GM19239 (cell line): ENCODE results near the gene SRSF8.
"Not testable (repeated sequence)": the region's sequence is repeated elsewhere in the genome, so short reads cannot be mapped to it uniquely, and the experiment has no call there.

Source experiments
- DNase-seq: peaks from one replicate; pipeline ENCODE4 v3.0.0; 2011; ENCODE audit warnings: low spot score; ENCODE audit not compliant: insufficient read length
- FAIRE-seq: peaks from 2 replicates; lab custom pipeline; 2011; peaks lifted over from hg19 to GRCh38; lab: Jason Lieb, UNC

Gene SRSF8

DNA sequence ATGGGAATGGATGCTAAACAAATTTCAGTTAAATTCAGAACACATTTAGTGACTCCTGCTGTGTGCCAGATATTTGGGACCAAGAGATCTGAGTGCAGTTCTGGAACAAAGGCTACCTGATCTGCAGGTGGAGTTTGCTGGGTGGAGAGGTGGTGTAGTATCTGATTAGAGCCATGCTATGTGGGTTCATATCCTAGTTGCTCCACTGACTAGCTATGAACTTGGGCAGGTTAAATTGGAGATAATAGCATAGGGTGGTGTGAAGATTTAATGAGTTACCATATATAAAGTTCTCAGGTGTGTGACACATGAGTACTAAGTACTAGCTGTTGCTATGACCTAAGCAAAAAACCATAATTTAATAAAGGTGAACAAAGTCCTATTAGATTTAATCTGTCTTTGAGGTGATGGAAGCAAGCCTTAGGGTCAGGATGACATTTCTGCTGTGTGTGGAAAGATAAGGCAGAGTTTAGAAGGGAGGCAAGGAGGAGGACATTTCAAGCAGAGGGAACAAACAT lies 25.0 kb downstream of the SRSF8 start:
- DNase-seq (no peak), FAIRE-seq (peak; percentile 39)

DNA sequence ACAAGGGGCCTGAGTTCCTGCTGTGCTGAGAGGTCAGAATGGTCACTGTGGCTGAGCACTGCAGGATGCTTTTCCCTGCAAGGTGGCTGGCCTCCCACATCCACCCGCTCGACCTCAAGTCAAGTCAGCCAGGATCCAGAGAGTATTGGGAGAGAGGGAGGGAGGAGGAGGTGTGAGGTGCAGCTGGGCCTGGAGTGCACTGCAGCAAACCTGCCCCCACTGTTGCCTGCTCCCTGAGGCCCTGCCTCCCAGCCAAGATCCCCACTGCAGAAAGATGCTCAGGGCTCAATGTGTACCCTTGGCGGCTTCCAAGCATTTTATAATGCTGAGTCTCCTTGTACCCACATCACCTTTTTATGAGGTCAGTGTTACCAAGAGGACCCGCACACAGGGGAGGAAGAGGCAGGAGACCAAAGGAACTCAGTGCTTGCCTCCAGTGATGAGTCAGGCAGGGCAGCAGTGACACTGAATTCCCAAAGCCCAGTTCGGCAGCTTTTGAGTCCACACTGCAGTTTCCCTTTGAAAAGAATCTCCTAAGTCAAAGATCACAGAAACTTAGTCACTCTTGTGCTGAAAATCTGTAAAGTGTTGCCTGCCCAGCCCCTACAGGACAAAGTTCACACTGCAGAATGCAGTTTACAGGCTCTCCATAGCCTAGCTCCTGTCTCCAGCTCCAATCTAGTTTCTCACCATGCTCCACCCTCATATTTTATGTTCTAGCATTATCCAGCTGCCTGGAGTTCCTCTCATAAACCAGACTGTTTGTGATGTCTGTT lies 26.0 kb downstream of the SRSF8 start:
- DNase-seq (no peak), FAIRE-seq (peak; percentile 88)

DNA sequence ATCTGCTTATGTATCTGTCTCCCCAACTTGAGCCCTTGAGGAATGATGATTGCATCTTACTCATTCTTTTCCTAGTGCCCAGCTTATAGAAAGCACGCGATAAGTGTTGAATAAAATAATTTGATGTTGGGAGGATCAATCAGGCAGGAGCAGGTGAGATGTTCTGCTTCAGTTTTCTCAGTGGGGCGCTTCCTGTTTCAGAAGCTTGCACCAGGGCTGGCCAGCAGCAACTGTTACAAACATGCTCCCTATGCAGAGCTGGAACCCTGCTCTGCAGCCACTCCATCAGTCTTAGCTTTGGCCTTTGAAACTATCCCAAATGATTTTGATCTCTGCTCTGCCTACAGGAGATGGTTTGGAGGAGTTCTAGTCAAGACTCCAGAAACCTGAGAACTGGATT lies 26.8 kb downstream of the SRSF8 start:
- peak; percentile 94 for FAIRE-seq
- DNase-seq = no peak

DNA sequence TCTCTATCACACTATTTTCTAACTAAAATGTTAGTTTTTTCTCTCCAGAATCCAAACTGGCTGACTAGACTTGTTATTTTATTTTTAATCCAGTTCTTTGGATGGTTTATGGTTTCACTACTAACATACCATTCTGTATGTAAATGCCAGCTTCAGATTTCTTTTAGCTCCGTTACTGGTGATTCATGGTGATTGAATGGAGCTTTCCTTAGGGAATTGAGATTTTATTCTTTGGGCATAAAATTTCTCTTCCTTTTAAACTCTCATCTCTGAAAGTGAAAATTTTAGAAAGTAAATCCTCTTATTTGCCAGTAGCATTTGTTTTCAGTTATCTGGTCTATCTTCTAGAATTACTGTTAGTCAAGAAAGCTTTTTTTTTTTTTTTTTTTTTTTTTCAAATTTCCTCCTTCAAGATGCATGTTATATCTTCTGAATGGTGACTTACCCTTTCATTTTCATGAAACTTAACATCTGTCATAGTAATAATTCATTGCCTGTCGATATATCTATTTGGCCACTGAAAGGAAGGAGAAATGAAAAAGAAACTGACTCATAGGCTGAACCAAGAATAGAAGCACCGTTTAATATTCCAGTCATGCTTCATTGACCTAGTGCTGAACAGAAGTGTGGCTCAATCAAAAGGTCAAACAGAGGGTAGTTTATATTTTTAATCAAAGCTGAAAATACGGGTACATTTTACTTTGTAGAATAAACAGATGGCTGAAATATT lies 29.3 kb downstream of the SRSF8 start:
- FAIRE-seq = peak; percentile 94
- DNase-seq = peak; percentile 37

DNA sequence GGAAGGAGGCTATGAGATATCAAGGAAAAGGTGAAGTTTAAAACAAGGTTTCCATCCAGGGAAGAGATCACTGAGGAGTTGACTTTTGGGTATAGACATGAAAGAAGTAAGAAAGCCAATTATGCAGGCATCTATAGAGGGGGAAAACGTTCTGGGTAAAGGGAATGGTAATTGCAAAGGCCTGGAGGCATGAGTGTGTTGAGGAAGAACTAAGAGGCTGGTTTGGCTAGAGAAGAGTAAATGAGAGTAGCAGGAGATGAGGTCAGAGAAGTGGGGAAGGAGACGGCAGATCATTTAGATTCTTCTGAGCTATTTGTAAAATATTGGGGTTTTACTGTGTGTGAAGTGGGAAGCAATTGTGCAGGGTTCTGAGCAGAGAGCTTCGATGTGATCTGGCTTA lies 30.5 kb downstream of the SRSF8 start:
- DNase-seq = no peak
- FAIRE-seq = peak; percentile 73

GRCh38 chr11:95098826-95099225 lies 32.1 kb downstream of the SRSF8 start:
- DNase-seq (no peak), FAIRE-seq (no peak)

DNA sequence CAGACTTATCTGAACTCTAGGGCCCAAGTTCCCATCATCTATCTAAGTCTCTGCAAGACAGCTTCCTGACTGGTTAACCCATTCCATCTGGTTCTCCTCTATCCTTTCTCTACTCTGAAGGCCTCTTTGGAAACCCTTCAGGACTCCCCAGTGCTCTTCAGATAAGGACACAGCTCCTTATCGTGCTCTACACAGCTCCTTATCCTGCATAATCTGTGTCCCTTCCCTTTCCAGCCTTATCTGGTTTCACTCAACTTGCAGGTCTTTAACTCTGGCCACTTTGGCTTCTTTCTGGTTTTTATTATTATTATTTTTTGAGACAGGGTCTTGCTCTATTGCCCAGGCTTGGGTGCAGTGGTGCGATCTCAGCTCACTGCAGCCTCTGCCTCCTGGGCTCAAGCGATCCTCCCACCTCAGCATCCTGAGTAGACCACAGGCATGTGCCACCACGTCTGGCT lies 33.5 kb downstream of the SRSF8 start:
- FAIRE-seq (peak; percentile 66), DNase-seq (no peak)

GRCh38 chr11:95100856-95101507 lies 34.3 kb downstream of the SRSF8 start:
- no peak for DNase-seq
- no peak for FAIRE-seq

DNA sequence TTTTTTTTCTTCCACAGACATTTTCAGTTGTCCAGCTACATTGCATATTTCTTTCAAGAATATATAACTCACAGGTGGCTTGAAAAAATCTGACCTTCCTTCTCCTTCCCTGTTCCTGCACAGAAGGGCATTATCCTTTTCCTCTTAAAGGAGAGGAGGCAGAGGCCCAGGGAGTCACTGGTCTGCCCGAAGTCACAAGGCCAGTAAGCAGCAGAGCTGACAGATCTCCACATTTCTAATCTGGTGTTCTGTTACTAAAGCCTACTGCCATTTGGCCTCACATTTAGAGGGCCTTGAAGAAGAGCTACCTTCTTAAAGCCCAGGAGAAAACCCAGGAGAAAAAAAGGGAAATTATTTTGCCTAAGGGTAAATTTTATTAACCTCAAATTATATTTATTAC lies 35.2 kb downstream of the SRSF8 start:
- DNase-seq (no peak), FAIRE-seq (no peak)

DNA sequence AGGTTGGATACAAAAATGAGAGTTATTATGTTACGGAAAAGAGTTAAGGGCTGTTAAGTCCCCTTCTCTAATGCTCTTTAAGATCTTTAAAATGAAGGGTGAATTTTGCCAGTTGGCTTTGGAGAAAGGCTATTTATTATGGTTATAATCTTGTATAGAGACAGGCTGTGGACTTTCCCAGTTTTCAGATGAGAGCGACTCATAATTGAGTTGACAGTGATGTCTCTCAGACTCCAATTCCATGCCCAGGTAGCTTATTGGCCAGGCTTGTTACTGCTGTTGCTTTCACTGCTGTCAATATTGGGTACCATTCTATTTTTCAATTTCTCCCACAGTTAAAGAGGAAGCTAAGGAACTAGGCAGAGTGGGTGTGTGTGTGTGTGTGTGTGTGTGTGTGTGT lies 36.0 kb downstream of the SRSF8 start:
- DNase-seq (no peak), FAIRE-seq (no peak)

- FAIRE-seq (no peak), DNase-seq (no peak)
These were observed 37.0 kb downstream of the SRSF8 start for GRCh38 chr11:95103701-95104100.

DNA sequence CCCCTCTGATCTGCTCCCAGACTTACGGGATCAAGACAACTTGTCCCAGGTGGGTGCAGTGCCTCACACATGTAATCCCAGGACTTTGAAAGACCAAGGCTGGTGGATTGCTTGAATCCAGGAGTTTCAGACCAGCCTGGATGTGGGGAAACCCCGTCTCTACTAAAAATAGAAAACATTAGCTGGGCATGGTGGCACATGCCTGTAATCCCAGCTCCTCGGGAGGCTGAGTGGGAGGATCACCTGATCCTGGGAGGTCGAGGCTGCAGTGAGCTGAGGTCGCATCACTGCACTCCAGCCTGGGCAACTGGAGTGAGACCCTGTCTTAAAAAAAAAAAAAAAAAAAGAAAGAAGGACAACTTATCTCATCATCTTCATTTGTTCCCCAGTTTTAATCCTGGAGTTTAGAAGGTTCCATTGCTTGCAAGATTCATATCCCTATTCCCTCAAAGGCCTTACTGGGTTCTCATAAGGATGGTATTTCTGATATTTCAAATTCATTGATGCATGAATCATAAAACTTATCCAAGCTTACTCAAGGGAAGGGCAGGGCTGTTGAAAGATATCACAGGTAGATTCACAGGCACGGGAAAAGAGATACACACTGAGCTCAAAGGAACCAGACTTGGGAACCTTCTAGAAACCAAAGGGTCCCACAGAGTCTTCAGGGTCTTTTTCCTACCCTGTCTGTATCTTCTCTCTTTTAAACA lies 37.6 kb downstream of the SRSF8 start:
- no peak for FAIRE-seq
- DNase-seq = no peak

- DNase-seq (no peak), FAIRE-seq (no peak)
These were observed 38.1 kb downstream of the SRSF8 start for GRCh38 chr11:95104856-95105255.

- DNase-seq (no peak), FAIRE-seq (no peak)
These were observed 41.5 kb downstream of the SRSF8 start for GRCh38 chr11:95108159-95108611.

DNA sequence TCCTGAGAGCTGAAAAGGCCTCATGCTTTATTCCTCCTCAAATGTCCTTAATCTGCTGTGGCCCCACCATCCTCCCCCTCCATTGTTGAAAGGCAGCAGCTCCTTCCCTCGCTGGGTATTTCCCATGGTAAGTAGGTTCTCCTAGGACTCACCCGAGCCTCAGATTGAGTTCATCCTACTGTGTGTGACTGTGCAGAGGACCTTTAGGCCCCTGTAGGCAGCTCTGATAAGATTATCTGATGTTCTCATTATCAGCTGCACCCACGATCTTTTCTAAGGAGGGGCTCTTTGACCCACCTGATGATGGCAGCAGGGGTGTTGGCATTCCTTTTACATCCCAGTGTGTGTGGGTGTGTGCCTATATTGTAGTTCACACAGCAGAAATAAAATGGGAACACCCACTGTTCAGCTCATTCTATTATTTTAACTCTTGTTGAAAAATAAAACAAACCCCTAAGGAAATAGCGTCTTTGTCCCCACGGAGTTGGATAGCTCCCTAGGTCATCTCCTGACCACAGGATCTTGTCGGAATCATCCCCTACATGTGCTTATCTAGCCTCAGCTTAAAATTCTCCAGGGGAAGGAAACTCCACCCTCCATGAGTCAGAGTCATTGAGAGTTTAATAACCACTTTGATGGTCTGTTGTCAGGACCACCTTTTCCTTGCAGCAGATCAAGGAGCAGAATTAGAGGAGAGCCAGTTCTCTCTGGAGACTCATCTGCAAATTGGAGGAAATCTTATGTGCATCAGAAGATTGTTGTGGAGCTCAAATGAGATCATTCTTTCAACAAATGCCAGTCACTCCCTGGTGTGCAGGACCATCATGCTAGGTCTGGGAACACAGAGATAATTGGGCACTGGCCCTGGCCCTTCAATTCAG lies 42.2 kb downstream of the SRSF8 start:
- FAIRE-seq = no peak
- no peak for DNase-seq

DNA sequence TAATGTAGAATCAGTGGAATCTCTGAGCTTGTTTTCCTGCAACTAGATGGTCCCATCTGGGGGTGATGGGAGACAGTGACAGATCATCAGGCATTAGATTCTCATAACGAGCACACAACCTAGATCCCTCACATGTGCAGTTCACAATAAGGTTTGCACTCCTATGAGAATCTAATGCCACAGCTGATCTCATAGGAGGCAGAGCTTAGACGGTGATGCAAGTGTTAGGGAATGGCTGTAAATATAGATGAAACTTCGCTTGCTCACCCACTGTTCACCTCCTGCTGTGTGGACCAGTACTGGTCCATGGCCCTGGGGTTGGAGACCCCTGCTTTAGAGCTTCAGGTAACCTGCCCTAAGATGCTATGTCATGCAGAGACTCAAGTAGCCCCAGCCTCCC lies 44.8 kb downstream of the SRSF8 start:
- DNase-seq, FAIRE-seq: not testable (repeated sequence)

- no peak for FAIRE-seq
- DNase-seq = no peak
These were observed 45.3 kb downstream of the SRSF8 start for GRCh38 chr11:95111923-95112540.

DNA sequence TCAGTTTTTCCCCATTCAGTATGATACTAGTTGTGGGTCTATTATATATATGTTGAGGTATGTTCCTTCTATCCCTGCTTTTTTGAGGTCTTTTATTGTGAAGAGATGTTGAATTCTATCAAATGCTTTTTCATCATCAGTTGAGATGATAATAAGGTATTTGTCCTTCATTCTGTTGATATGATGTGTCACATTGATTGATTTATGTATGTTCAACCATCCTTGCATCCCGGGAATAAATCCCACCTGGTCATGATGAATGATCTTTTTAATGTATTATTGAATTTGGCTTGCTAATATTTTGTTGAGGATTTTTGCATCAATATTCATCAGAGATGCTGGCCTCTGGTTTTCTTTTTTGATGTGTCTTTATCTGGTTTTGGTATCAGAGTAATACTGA lies 48.9 kb downstream of the SRSF8 start:
- FAIRE-seq (no peak), DNase-seq (no peak)
